Esophagus squamous epithelium (tissue), 5 donors: ENCODE results near the gene IRS1. TPM values are rescaled to one million over a fixed set of nuclear protein-coding genes. Genes with fewer than 3 reads are reported as not detected.

Experiments used
- DNase-seq: peaks from one replicate; lab custom pipeline; 2025; lab: John Stamatoyannopoulos, UW
- H3K27ac ChIP-seq, 4 donors: fragments of 200-600 bp; sonication (generic); one replicate each; pipeline ENCODE4 v1.5.1; 2016 to 2019; ENCODE audit warnings: mild to moderate bottlenecking in 1 of 4
- H3K27me3 ChIP-seq, 4 donors: fragments of 200-600 bp; sonication (generic); 1 replicate in 3 of 4; 2 replicates in 1 of 4; pipeline versions ENCODE4 v1.5.1 to v1.6.0; 2017 to 2021; ENCODE audit warnings: antibody characterized with exemption in 1 of 4
- H3K36me3 ChIP-seq, 3 donors: fragments of 200-600 bp; sonication (generic); one replicate each; pipeline ENCODE4 v1.5.1; 2016 to 2019
- H3K4me1 ChIP-seq, 3 donors: fragments of 200-600 bp; sonication (generic); one replicate each; pipeline ENCODE4 v1.5.1; 2017 to 2019
- H3K4me3 ChIP-seq, 4 donors: fragments of 200-600 bp; sonication (generic); 1 replicate in 3 of 4; 2 replicates in 1 of 4; pipeline ENCODE4 v1.5.1; 2016 to 2019; ENCODE audit warnings: mild to moderate bottlenecking in 2 of 4, moderate library complexity in 1 of 4
- H3K9me3 ChIP-seq, 3 donors: fragments of 200-600 bp; sonication (generic); one replicate each; pipeline ENCODE4 v1.5.1; 2016 to 2019
- CTCF ChIP-seq, 6 experiments: fragments of 450-650 bp in 4 of 6; fragments of 200-600 bp in 2 of 6; sonication (generic) in 2 of 6; IDR thresholded peaks; one replicate each; pipeline ENCODE4 v1.5.1; 2016 to 2019; ENCODE audit warnings: antibody characterized with exemption in 6 of 6, mild to moderate bottlenecking in 4 of 6, moderate library complexity in 4 of 6
- POLR2A ChIP-seq, 4 donors: fragments of 450-650 bp; IDR thresholded peaks; one replicate each; pipeline ENCODE4 v1.6.1; 2017; ENCODE audit warnings: antibody characterized with exemption in 4 of 4, mild to moderate bottlenecking in 4 of 4, moderate library complexity in 3 of 4
- WGBS, 2 donors: methylation state at CpG; one replicate each; pipeline ENCODE4 v1.1.5; 2018; 5-methylcytosine and 5-hydroxymethylcytosine counted together
- intact Hi-C: fragments of 100-400 bp; cut with DNase I; formaldehyde crosslinking; loops from one replicate; pipeline ENCODE4 v1.15.0; 2022
- total RNA-seq, 4 donors: library from RNA; depleted of rRNA; stranded (reverse); fragments of >200 nt; gene quantifications; one replicate each; pipeline ENCODE4 v1.1.0, GENCODE V29; 2016
- donor health status: DM: yes; HTN: yes; CAD: no.

The IRS1 gene
- total RNA-seq, 4 donors from 2014 or later: 3.5 to 20.5 (median 14.2) TPM

DNA sequence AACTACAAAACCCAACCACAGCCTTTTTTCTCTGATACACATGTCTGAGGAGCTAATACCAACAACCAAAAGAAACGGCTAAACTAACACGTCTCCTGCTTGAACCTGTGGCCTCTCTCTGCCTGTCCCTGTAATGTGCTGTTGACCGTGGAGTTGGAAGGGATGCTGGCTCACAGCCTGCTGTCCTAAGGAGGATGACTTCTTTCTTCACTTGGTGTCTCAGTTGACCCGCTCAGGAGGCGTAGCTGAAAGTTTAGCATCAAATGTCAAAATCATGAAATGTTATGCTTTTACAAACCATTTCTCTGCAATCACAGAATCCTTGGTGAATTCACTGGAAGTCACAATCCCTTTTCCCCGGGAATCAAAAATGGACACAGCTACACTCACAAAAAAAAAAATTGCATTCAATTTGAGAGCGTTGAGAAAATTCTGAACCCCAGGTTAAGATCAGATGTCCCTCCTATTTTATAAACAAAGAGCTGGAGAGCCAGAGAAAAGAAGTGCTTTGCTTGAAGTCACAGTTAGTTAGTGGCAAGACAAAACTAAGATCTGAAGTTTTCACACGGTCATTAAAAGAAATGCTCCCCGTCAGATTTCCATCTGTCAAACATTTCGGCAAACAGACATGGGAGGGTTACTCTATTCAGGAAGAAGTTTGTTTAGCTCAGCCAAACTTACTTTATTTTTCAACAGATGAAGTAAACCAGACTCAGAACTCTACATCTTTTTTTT, 74.3 kb downstream of the IRS1 start:
- H3K9me3 ChIP-seq: no peaks in the 10 kb centered on the region
- DNase-seq: no peak
- WGBS, 2 donors: 61 to 69% methylated on average over 8 to 10 of the region's 10 CpGs
- peak overlapping the region in 1 of 4 donors; percentile 39 for H3K4me3 ChIP-seq
- no peaks in the 10 kb centered on the region for H3K36me3 ChIP-seq
- peak overlapping the region in 3 of 4 donors; percentile 34 to 43 (median 36) for H3K27ac ChIP-seq
- intact Hi-C loops: no loop called here
- H3K27me3 ChIP-seq: no peaks in the 10 kb centered on the region
- TF ChIP-seq POLR2A (IDR thresholded peaks at IDR 0.05) (no peak), CTCF (IDR thresholded peaks at IDR 0.05) (no peak)
- peaks cover 0 to 30% (median 0%) of the 10 kb centered on the region in 3 donors for H3K4me1 ChIP-seq

GRCh38 chr2:226721541-226721940, 78.1 kb downstream of the IRS1 start:
- Histone ChIP-seq H3K36me3 (no peaks in the 10 kb centered on the region), H3K27me3 (no peaks in the 10 kb centered on the region), H3K4me3 (no peak overlapping the region), H3K4me1 (peaks cover 0 to 28% (median 0%) of the 10 kb centered on the region in 3 donors), H3K27ac (no peak overlapping the region), H3K9me3 (no peaks in the 10 kb centered on the region)
- intact Hi-C loops: no loop called here
- TF ChIP-seq CTCF (IDR thresholded peaks at IDR 0.05): no peak
- no peak for TF ChIP-seq POLR2A (IDR thresholded peaks at IDR 0.05)
- DNase-seq: no peak
- WGBS, 2 donors: 51 to 63% methylated on average over 4 to 5 of the region's 5 CpGs

DNA sequence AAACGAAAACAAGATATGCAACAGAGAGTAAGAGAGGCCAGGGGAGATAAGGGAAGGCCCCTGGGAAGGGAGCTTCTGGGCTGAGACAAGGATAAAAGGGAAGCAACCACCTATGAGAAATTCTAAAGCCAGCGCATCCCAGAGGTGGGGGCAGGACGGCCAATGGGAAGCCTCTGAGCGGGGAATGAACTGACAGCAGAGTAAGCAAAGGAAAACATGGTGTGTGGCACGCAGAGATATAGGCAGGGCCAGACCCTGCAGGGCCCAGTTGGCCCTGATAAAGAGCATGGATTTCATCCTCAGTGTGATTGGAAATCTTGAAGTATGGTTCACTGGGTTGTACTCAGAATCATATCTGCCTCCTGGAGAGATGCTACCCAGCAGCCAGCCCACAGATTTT, 78.7 kb downstream of the IRS1 start:
- no peaks in the 10 kb centered on the region for H3K27me3 ChIP-seq
- 75 to 79% methylated on average over 5 of the region's 5 CpGs for WGBS, 2 donors
- no peaks in the 10 kb centered on the region for H3K36me3 ChIP-seq
- no peaks in the 10 kb centered on the region for H3K9me3 ChIP-seq
- DNase-seq: no peak
- TF ChIP-seq POLR2A (IDR thresholded peaks at IDR 0.05) (no peak), CTCF (IDR thresholded peaks at IDR 0.05) (no peak)
- intact Hi-C loops: no loop called here
- H3K27ac ChIP-seq: no peak overlapping the region
- no peak overlapping the region for H3K4me3 ChIP-seq
- peaks cover 0 to 22% (median 0%) of the 10 kb centered on the region in 3 donors for H3K4me1 ChIP-seq

- Histone ChIP-seq H3K4me1 (no peaks in the 10 kb centered on the region), H3K4me3 (no peak overlapping the region), H3K27ac (no peak overlapping the region), H3K27me3 (no peaks in the 10 kb centered on the region), H3K9me3 (no peaks in the 10 kb centered on the region), H3K36me3 (no peaks in the 10 kb centered on the region)
- 85 to 100% methylated on average over 1 of the region's 1 CpG for WGBS, 2 donors
- intact Hi-C loops: no loop called here
- TF ChIP-seq POLR2A (IDR thresholded peaks at IDR 0.05) (no peak), CTCF (IDR thresholded peaks at IDR 0.05) (no peak)
- DNase-seq: no peak
Observed at GRCh38 chr2:226717719-226718118, 81.9 kb downstream of the IRS1 start.

DNA sequence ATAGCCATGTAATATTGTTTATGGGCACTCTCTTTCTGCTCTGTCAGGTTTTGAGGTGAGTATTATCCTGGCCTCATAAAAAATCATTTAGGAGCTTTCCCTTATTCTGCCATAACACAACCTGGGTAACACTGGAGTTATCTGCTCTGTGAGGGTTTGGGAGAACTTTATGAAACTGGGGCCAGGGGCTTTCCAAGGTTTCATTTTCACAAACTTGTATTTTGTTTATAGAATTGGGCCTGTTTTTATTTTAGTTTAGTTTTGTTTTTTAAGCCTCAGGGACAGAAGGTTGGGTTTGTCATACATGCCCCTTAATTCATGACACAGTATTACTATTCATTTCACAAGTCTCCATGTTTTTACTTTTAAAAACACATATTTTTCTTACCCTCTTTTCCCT, 83.5 kb downstream of the IRS1 start:
- Histone ChIP-seq H3K36me3 (no peaks in the 10 kb centered on the region), H3K27me3 (no peaks in the 10 kb centered on the region), H3K4me3 (no peak overlapping the region), H3K9me3 (no peaks in the 10 kb centered on the region), H3K4me1 (no peaks in the 10 kb centered on the region), H3K27ac (no peak overlapping the region)
- TF ChIP-seq CTCF (IDR thresholded peaks at IDR 0.05) (no peak), POLR2A (IDR thresholded peaks at IDR 0.05) (no peak)
- intact Hi-C loops: no loop called here
- no peak for DNase-seq
